ENCODE data around the gene CACNG6. TPM values are rescaled to one million over a fixed set of nuclear protein-coding genes. Genes with fewer than 3 reads are reported as not detected.

CACNG6 gene
- total and polyA plus RNA-seq, 8 donors: 0.17 to 2.5 (median 0.45) TPM; not detected in 1

GRCh38 chr19:54011507-54012211, 20.2 kb downstream of the CACNG6 start:
- Histone ChIP-seq H3K4me3 (no peak overlapping the region), H3K27me3 (peaks cover 5 to 87% of the 10 kb centered on the region in 2 donors), H3K4me1 (peaks cover 0 to 3% of the 10 kb centered on the region in 2 donors), H3K36me3 (no peaks in the 10 kb centered on the region), H3K27ac (no peak overlapping the region), H3K9me3 (no peaks in the 10 kb centered on the region)
- ATAC-seq: no peak
- DNase-seq: no peak
- intact Hi-C loops (cut with DNase I): no loop called here
- no peak for TF ChIP-seq CTCF (IDR thresholded peaks at IDR 0.05)

- no peak overlapping the region for H3K27ac ChIP-seq
- no peaks in the 10 kb centered on the region for H3K36me3 ChIP-seq
- peaks cover 5 to 79% of the 10 kb centered on the region in 2 donors for H3K27me3 ChIP-seq
- H3K4me1 ChIP-seq: peaks cover 0 to 7% of the 10 kb centered on the region in 2 donors
- DNase-seq: no peak
- intact Hi-C loops (cut with DNase I): no loop called here
- no peak for TF ChIP-seq CTCF (IDR thresholded peaks at IDR 0.05)
- no peak overlapping the region for H3K4me3 ChIP-seq
- no peak for ATAC-seq
- no peaks in the 10 kb centered on the region for H3K9me3 ChIP-seq
These were observed 22.4 kb downstream of the CACNG6 start for GRCh38 chr19:54013866-54014265.

- Histone ChIP-seq H3K4me1 (peaks cover 0 to 19% of the 10 kb centered on the region in 2 donors), H3K27ac (no peak overlapping the region), H3K4me3 (no peak overlapping the region), H3K36me3 (no peaks in the 10 kb centered on the region), H3K9me3 (no peaks in the 10 kb centered on the region), H3K27me3 (peaks cover 5 to 67% of the 10 kb centered on the region in 2 donors)
- DNase-seq (no peak), ATAC-seq (no peak)
- intact Hi-C loops (cut with DNase I): no loop called here
- no peak for TF ChIP-seq CTCF (IDR thresholded peaks at IDR 0.05)
These were observed 23.6 kb downstream of the CACNG6 start for GRCh38 chr19:54014920-54015560.

GRCh38 chr19:54017261-54017660, 25.8 kb downstream of the CACNG6 start:
- Histone ChIP-seq H3K4me3 (no peak overlapping the region), H3K9me3 (no peaks in the 10 kb centered on the region), H3K36me3 (no peaks in the 10 kb centered on the region), H3K4me1 (peaks cover 0 to 33% of the 10 kb centered on the region in 2 donors), H3K27me3 (peaks cover 0 to 47% of the 10 kb centered on the region in 2 donors), H3K27ac (no peak overlapping the region)
- ATAC-seq (no peak), DNase-seq (no peak)
- TF ChIP-seq CTCF (IDR thresholded peaks at IDR 0.05): no peak
- intact Hi-C loops (cut with DNase I): no loop called here

GRCh38 chr19:54021363-54021762, 29.9 kb downstream of the CACNG6 start:
- H3K27me3 ChIP-seq: peaks cover 0 to 34% of the 10 kb centered on the region in 2 donors
- ATAC-seq: no peak
- H3K4me3 ChIP-seq: no peak overlapping the region
- intact Hi-C loops (cut with DNase I): loop anchor here in 1 of 2 donors (10.0 kb wide), 2 partner anchors 117 to 217 kb away; partner anchors contain the start of gene CACNG7
- no peak for DNase-seq
- H3K36me3 ChIP-seq: no peaks in the 10 kb centered on the region
- peaks cover 0 to 56% of the 10 kb centered on the region in 2 donors for H3K4me1 ChIP-seq
- no peaks in the 10 kb centered on the region for H3K9me3 ChIP-seq
- H3K27ac ChIP-seq: no peak overlapping the region
- TF ChIP-seq CTCF (IDR thresholded peaks at IDR 0.05): no peak
